ENCODE results near the gene RHOU.
"Not testable (repeated sequence)": the region's sequence is repeated elsewhere in the genome, so short reads cannot be mapped to it uniquely, and the experiment has no call there.

Gene RHOU

GRCh38 chr1:228734881-228735801 is at the start of gene RHOU:
RHOU (plus strand) TSS chr1:228735479; CDS start chr1:228735743, 264 bp downstream.
- peak; percentile 60 for DNase-seq (ENCODE audit: low spot score)

GRCh38 chr1:228687587-228687986 is 47.7 kb upstream of the RHOU start:
- no peak for DNase-seq (ENCODE audit: low spot score)

- no peak for DNase-seq (ENCODE audit: low spot score)
Observed at GRCh38 chr1:228689255-228689654, 46.0 kb upstream of the RHOU start.

GRCh38 chr1:228691211-228691610 is 44.1 kb upstream of the RHOU start:
- no peak for DNase-seq (ENCODE audit: low spot score)

GRCh38 chr1:228691926-228692325 is 43.4 kb upstream of the RHOU start:
- peak; percentile 37 for DNase-seq (ENCODE audit: low spot score)

GRCh38 chr1:228694447-228694846 is 40.8 kb upstream of the RHOU start:
- DNase-seq (ENCODE audit: low spot score) = not testable (repeated sequence)

- no peak for DNase-seq (ENCODE audit: low spot score)
Observed at GRCh38 chr1:228695015-228695955, 40.0 kb upstream of the RHOU start.

- DNase-seq (ENCODE audit: low spot score) = no peak
Observed at GRCh38 chr1:228697207-228698016, 37.9 kb upstream of the RHOU start.

GRCh38 chr1:228698017-228698329 is 37.3 kb upstream of the RHOU start:
- no peak for DNase-seq (ENCODE audit: low spot score)

GRCh38 chr1:228702433-228702832 is 32.8 kb upstream of the RHOU start:
- no peak for DNase-seq (ENCODE audit: low spot score)

GRCh38 chr1:228706305-228706704 is 29.0 kb upstream of the RHOU start:
- DNase-seq (ENCODE audit: low spot score) = no peak

GRCh38 chr1:228717081-228717480 is 18.2 kb upstream of the RHOU start:
- no peak for DNase-seq (ENCODE audit: low spot score)

- no peak for DNase-seq (ENCODE audit: low spot score)
Observed at GRCh38 chr1:228721407-228721806, 13.9 kb upstream of the RHOU start.

- DNase-seq (ENCODE audit: low spot score) = no peak
Observed at GRCh38 chr1:228723287-228723686, 12.0 kb upstream of the RHOU start.

- no peak for DNase-seq (ENCODE audit: low spot score)
Observed at GRCh38 chr1:228723921-228724320, 11.4 kb upstream of the RHOU start.

GRCh38 chr1:228725178-228725577 is 10.1 kb upstream of the RHOU start:
- no peak for DNase-seq (ENCODE audit: low spot score)

GRCh38 chr1:228727681-228728171 is 7.6 kb upstream of the RHOU start:
- no peak for DNase-seq (ENCODE audit: low spot score)

GRCh38 chr1:228732426-228732825 is 2.9 kb upstream of the RHOU start:
- DNase-seq (ENCODE audit: low spot score) = no peak

- DNase-seq (ENCODE audit: low spot score) = no peak
Observed at GRCh38 chr1:228733576-228733975, 1.7 kb upstream of the RHOU start.

GRCh38 chr1:228735871-228736586 is 750 bp downstream of the RHOU start:
- peak; percentile 30 for DNase-seq (ENCODE audit: low spot score)

- no peak for DNase-seq (ENCODE audit: low spot score)
Observed at GRCh38 chr1:228736844-228737445, 1.7 kb downstream of the RHOU start.

Measured in CD4-positive, alpha-beta T cell treated with Interleukin-15 for 4 hours (primary cell).